HG03108 (cell line): ENCODE data around the gene KDM2A.
"Not testable (repeated sequence)": the region's sequence is repeated elsewhere in the genome, so short reads cannot be mapped to it uniquely, and the experiment has no call there.

ENCODE experiments used
- ATAC-seq: cut with Tn5 transposase; IDR thresholded peaks from one replicate; pipeline ENCODE4 v1.9.1; 2021; ENCODE audit warnings: moderate library complexity; ENCODE audit not compliant: unreplicated experiment

Gene KDM2A

GRCh38 chr11:67233584-67234190 is 114.6 kb downstream of the KDM2A start:
- ATAC-seq = no peak

GRCh38 chr11:67234571-67234970 is 115.5 kb downstream of the KDM2A start:
- not testable (repeated sequence) for ATAC-seq

- ATAC-seq = no peak
These were observed 118.5 kb downstream of the KDM2A start for GRCh38 chr11:67237574-67237973.

GRCh38 chr11:67238894-67239782 is 120.1 kb downstream of the KDM2A start:
- ATAC-seq = no peak

- ATAC-seq = peak; percentile 77
These were observed 120.9 kb downstream of the KDM2A start for GRCh38 chr11:67239783-67240575.

- ATAC-seq = peak; percentile 22
These were observed 121.7 kb downstream of the KDM2A start for GRCh38 chr11:67240576-67241389.

GRCh38 chr11:67242548-67242947 is 123.5 kb downstream of the KDM2A start:
- ATAC-seq = no peak

- no peak for ATAC-seq
These were observed 124.0 kb downstream of the KDM2A start for GRCh38 chr11:67243051-67243450.

- ATAC-seq = no peak
These were observed 126.0 kb downstream of the KDM2A start for GRCh38 chr11:67245046-67245445.

GRCh38 chr11:67247946-67248550 is 129.0 kb downstream of the KDM2A start:
- no peak for ATAC-seq

GRCh38 chr11:67248653-67249052 is 129.6 kb downstream of the KDM2A start:
- no peak for ATAC-seq

- ATAC-seq = no peak
These were observed 131.3 kb downstream of the KDM2A start for GRCh38 chr11:67250059-67251043.

GRCh38 chr11:67251841-67252240 is 132.8 kb downstream of the KDM2A start:
- no peak for ATAC-seq

- ATAC-seq = no peak
These were observed 133.8 kb downstream of the KDM2A start for GRCh38 chr11:67252831-67253239.

- ATAC-seq = no peak
These were observed 135.0 kb downstream of the KDM2A start for GRCh38 chr11:67253872-67254624.

GRCh38 chr11:67254798-67255197 is 135.7 kb downstream of the KDM2A start:
- ATAC-seq = no peak

GRCh38 chr11:67255353-67255752 is 136.3 kb downstream of the KDM2A start:
- ATAC-seq = no peak

GRCh38 chr11:67255864-67256263 is 136.8 kb downstream of the KDM2A start:
- ATAC-seq = no peak
